ENCODE measurements around the gene TCOF1.

The TCOF1 gene

DNA sequence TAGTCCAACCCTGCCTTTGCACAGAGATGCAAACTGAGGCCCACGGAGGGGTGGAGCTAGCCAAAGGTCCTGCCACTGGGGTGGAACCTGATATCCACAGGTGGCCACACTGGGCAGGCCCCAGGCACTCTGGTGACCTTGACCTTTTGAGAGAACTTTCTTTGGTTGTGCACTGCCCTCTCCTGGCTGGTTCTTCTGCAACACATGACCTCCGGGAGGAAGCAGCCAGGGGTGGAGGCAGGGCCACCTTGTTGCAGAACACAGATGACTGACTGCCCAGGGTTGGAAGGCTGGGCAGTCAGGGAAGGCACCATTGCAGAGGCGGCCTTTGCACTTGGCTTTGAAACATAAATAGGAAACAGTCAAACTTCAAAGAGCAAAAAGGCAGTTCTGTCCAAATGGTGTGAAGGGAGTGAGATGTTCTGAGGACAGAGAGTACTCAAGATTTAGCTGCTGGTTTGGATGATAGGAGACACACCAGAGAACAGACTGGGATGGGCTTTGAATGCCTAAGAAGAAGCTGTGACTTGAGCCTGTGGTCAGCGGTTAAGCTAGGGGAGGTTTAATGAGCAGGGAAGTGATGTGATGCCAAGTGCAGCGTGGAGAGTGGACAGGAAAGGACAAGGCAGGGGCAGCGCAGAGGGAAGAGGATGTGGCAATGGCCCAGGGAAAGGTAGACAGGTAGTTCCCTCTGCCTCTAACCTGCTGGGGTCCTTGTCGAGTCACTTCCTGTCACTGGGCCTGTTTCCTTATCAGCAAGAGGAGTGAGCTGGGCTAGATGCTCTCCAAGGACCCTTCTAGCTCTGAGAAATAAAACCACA is 6.8 kb upstream of the TCOF1 start:
- DNase-seq: peak; percentile 80

DNA sequence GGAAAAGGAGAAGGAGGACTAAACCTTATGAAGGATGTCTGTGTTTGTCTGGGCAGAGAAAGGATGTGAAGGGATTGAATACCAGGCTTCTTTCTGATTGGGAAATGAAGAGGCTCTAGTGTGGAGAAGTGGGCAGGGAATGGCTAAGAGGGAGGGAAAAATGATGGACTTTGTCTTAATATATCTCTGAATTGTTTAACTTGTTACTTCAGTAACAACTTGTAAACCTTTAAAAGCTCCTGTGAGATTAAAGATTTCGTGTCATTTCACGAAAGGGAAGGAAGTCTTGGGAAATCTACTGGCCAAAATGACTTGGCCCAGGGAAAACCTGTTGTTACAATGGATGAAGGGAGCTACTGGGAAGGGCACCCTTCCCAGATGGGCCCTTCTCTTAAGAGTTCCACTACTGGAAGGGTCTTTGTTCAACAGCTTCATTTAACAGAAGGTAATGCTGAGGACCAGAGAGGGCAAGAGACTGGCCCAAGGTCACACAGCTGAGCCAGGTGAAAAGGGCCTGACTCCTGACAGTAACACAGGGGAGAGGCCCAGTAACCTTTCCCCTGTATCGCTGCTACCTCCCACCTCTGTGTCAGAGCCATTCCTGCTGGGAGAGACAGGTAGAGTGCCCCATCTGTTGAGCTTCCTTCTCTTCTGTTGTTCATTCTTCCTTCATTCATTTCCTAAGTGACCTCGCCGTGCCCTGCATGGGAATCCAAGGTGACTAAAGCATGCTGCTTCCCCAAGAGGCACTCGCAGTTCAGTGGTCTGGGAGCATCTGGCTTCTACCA is 5.1 kb upstream of the TCOF1 start:
- peak; percentile 70 for DNase-seq

DNA sequence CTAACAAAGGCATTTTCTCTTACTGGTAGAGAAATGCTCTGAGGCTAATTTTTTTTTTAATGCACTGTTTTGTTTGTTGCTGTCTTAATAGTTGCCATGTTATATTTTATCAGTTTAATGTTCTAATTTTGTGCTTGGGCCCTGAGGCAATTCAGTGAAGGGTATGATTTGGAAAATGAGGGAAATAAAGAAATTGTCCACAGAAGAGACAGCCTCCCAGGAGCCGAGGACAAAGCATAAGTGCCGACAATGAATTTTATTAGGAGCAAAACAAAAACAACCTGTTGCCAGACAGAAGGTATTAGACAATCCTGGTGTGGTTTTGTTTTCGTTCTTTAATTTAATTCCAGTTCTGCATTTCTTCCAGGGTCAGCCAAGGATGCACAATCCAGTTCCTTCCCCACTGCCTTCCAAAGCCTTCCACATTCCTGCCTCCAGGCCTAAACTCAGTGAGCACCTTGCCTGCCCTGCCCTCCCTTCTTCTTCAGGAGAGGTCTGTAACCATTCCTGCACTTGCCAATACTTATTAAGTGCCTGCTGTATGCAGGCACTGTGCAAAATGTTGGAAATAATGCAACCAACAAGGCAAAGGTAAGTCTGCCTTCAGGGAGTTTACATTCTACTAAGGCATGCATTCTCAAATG is 4.3 kb upstream of the TCOF1 start:
- DNase-seq: no peak

DNA sequence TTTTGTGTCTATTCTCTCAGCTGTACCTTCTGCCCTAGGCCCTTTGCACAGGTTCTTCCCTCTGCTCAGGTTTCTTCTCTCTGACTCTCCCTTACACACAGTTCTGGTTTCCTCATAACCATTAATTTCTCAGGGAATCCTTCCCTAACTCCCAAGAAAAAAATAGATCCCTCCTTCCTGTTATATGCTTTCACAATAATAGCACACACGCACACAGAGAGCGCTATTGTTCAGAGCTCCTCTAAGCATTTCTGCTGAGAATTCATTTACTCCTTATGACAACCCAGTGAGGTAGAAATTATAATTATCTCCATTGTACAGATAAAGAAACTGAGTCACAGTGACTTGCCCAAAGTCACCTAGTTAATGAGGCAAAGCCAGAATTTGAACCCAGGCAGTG is 1.7 kb upstream of the TCOF1 start:
- no peak for DNase-seq

DNA sequence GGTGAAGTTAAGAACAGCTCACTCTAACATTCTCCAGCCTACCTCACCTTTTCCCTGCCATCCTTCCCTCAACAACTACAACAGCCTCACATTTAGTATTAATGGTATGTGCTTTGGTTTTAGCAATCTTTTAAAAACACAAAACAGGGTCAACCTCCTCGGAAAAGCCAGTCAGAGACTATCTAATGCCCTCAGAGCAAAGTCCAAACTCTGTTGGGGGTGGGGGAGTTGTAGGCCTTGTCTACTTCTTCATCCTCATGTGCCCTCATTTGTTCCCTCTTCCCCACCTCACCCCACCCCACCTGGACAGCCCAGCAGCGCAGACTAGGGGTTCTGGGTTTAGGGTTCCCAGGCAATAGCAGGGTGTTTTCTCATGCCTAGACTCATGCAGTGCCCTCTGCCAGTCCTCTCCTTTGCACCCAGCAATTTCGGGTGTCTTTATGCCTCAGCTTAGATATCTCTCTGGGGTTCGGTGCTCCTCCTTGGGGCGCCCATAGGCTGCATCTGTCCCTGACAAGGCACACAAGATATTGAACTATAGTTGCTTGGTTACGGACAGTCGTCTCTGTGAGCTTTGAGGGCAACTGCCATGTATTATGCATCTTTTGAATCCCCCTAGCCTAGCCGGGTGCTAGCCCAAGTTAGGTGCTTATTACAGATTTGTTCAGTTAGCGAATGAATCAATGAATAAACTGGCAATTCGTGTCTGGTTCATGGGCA is 762 bp upstream of the TCOF1 start:
- no peak for DNase-seq

DNA sequence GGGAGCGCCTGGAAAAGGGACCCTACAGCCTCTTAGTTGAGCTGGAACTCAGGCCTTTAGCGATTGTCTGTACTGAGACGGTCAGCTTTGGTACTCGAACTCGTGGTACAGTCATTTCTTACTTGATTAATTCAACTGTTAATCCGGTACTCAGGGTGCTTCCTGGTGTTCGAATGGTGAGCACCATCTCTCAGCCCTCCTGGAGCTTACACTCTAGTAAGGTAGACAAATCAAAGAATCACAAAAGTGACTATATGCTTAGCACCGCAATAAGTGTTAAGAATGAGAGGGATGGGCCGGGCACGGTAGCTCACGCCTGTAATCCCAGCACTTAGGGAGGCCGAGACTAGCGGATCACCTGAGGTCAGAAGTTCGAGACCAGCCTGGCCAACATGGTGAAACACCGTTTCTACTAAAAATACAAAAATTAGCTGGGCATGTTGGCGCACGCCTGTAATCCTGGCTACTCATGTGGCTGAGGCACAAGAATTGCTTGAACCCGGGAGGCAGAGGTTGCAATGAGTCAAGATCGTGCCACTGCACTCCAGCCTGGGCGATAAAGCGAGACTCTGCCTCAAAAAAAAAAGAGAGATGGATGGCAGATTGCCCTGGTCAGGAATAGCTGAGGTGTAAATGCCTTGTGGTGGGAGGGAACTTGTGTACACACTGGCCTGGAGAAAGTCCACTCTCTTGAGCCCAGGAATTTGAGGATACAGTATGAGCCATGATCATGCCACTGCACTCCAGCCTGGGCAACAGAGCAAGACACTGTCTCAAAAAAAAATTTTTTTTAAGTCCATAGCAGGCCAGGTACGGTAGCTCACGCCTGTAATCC is 981 bp downstream of the TCOF1 start:
- peak; percentile 69 for DNase-seq

DNA sequence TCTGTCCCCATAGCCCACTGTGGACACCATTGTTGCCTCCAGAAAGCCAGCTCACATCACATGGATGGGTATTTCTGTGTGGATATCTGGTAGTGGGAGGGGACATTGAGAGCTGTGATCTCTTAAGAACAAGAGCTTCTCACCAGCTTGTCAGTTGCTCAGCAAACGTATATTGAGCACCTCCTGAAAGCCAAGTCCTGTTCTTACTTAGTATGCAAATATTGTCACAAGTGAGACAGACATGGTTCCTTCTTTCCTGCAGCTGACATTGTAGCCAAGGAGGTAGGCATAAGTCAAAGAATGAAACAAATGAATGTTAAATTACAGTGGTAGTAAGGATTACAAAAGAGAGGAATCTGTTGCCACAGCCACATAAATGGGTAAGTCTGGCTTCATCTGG is 3.8 kb downstream of the TCOF1 start:
- DNase-seq: no peak

DNA sequence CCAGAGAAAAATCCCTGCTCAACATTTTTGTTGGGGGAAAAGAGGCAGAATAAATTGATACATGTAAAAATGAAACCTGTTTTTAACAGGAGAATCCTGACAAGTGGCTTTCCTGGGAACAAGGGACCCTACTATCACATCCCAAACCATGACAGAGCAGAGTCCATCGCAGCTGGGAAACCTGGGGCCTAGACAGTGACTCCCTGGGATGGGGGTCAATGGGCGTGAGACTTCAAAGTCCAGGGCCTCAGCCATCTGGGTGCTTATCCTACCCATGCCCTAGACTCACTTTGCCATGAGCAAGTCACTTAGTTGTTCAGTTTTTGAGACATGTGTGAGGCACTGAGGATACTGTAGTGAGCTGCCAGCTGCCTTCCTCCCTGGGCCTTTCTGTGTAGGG is 5.7 kb downstream of the TCOF1 start:
- no peak for DNase-seq

DNA sequence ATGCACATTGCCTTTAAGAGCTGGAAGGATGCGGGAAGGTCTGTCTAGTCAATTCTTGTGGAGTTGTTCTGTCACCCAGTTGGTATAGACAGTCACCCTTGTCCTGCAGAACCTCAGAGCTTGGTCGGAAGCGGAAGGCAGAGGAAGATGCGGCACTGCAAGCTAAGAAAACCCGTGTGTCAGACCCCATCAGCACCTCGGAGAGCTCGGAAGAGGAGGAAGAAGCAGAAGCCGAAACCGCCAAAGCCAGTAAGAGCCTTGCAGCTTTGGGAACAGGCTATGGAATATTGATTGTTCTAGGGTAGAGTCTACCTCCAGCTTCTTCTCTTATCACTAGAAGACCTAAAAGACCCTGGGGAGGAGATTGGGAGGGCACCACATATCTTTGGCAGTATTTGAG is 6.5 kb downstream of the TCOF1 start:
- DNase-seq: no peak

DNA sequence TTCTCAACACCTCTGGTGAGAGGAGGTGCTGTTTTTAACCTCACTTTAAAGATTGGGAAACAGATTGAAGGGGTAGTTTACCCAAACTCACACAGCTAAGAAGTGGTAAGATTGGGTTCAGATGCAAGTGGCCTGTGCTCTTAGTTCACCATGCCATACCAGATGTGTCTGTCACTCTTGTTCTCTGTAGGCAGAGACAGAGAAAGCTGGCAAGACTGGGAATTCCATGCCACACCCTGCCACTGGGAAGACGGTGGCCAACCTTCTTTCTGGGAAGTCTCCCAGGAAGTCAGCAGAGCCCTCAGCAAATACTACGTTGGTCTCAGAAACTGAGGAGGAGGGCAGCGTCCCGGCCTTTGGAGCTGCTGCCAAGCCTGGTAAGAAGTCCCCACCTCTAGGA is 11.0 kb downstream of the TCOF1 start:
- DNase-seq: no peak

DNA sequence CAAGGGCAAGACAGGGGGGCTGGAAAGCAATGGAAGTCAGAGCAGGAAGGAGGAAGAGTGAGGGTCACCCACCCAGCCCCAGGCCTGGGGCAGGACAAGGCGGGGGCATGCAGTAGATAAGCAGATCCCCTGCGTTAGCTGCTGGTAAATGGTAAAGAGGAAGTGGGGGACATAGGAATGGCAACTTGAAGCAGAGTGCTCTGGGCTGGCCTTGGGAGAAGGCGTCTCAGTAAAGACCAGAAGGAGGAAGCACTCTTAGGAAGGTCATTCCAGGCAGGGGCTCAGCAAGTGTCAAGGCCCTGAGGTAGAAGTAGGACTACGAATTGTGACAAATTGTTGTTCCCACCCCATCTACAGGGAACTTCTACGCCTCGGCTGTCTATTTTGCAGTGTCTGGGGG is 15.1 kb downstream of the TCOF1 start:
- DNase-seq: no peak

DNA sequence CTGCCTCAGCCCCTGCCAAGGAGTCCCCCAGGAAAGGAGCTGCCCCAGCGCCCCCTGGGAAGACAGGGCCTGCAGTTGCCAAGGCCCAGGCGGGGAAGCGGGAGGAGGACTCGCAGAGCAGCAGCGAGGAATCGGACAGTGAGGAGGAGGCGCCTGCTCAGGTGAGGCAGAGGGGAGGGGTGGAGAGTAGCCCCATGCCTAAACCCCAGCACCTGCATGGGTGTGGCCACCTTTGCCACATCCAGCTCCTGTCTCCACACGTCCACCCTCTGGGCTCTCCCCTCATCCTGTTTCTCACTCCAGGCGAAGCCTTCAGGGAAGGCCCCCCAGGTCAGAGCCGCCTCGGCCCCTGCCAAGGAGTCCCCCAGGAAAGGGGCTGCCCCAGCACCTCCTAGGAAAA is 17.2 kb downstream of the TCOF1 start:
- DNase-seq: no peak

DNA sequence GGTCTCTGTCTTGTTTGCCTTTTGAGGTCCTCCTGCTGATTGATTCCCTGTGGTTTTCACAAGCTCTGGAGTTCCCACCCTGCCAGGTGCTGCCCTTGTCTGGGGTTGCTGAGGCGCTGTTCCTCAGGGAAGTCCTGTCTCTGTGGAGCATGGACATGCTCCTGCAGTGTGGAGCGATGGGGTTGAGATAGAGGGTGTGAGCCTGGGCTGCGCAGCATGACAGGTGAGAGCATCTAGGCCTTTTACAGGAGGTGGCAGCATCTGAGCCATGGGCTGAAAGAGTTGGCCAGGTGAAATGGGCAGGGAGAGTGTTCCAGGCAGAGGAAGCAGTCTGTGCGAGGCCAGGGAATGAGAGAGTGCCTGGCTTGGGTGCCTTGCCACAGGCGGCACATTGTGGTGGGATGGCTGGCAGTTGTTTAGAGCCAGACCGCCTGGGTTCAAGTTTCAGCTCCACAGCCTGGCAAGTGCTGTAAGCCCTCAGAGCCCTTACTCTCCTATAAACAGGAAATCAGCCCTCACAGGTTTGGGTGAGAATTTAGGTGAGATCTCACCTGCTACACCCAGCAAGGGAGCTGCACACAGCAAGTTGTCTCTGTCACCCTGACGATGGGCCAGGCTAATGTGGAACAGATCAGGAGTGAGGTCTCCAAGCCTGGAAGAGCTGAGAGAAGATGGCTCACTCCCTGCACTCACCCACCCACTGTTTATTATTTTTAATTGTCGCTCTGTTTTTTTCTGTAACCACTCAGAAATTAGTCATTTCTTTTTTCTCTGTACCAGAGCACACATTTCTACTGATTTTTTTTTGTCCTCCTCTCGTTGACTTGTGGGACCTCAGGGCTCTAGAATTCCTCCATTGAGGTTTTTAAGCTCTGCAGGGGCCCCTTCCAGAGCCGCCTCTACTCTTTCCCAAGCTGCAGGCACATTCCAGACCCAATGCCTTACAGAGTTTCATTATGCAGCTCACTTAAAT is 19.6 kb downstream of the TCOF1 start:
- DNase-seq: no peak

DNA sequence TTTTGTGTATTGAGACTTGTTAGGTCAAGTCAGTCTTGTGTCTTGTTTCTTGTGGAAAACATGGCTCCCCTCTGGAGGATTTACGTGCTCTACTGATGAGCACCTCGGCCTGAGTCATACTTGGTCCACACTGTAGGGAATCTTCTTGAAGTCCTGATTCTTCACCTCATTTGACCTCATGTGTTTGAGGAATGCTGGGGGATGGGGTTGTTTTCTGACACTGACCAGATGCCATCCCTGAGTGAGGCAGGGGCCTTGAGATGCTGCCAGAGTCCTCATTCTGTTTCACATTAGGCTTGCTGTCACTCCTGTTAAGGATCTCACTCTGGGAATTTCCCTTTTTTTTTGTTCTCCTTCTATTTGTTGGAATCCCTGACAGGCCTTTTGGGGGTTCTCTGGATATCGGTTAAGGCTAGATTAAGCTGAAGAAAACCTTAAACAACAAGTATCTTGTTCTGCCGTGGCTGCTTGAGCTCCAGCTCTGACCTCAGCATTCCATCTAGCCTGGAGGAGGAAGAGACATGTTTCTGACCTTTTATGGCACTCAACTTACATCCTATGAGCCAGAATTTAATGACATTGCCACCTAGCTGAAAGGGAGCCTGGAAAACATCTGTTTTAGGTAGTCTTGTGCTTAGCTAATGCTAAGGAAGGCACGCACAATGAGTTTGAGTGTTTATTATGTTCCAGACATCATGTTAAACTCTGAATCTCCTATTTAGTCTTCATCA is 20.6 kb downstream of the TCOF1 start:
- no peak for DNase-seq

DNA sequence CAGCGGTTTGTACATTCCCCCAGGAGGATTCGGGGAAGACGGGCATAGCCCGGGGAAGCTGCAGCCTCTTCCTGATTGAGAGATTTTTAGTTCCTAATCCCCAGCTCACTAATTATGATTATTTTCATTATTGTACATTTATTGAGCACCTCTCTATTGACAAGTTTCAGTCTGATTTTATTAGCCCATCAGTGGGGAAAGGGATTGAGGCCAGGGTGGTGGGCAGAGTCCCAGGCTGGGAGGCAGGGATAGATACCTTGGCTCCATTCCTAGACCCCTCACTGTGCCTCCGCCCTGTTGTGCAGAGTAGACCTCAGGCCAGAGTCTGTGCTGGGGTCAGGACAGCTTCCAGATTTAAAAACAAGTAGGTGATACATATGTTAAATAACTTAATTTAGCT is 27.2 kb downstream of the TCOF1 start:
- no peak for DNase-seq

DNA sequence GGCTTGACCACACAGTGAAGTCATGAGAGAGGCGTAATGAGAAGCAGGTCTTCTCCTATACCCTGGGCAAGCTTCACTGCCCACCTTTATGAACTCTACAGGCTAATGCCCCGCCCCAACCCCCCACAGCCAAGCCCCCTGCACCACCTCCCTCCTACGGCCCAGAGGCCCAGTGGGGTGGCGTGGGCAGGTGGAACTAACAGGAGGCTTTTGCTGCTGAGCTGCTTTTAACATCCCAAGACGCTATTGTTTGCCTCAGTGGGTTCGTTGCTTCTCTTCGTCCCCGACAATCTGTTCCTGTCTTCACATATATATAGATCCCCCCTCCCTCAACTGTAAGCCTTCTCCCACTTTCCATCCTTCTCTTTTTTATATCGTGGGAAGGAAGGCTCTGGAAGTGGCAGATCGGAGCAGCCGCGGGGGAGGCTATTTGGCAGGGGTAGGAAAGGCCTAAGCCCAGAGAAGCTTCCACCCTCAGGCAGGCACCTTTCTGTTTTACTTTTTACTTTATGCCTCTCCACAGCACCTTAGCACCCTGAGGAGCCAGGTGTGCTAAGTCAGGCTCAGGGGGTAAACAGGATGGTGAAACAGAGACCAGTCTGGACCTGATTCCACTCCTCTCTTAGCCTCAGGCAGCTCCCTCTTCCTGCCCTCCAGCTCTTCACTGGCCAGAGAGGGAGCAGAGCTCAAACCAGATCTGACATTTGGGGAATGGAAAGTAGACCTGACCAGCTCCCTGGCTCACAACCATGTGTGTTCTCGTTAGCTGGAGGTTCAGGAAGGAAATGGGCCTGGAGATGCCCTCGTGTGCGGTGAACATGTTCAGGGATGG is 28.7 kb downstream of the TCOF1 start:
- no peak for DNase-seq

DNA sequence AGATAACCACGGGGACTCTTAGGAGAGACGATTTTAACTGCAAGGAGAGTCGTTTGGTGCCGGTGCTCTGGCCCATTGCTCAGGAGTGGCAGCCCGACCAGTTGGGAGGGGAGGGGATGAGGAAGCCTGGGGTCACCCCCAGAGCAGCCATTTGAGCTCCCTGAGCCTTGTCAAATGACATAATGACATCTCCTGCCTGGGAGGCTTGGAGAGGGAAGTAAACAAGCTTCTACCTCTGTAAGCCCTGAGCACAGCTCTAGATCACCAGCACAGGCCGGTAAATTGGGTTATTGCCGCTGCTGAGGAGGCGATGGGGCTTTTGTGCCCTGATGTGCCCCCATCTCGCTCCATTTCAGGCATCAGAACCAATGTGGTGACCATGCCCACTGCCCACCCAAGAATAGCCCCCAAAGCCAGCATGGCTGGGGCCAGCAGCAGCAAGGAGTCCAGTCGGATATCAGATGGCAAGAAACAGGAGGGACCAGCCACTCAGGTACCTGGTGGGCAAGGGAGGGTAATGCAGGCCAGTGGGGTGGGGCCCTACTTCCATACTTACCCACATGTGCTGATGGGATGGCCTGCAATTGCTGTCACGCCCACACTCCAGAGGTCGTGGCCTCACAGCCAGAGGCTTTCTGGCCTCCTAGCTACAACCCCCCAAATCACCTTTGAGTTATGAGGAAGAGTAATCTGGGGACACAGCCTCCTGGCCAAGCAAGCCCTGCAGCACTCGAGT is 32.2 kb downstream of the TCOF1 start:
- DNase-seq: no peak

DNA sequence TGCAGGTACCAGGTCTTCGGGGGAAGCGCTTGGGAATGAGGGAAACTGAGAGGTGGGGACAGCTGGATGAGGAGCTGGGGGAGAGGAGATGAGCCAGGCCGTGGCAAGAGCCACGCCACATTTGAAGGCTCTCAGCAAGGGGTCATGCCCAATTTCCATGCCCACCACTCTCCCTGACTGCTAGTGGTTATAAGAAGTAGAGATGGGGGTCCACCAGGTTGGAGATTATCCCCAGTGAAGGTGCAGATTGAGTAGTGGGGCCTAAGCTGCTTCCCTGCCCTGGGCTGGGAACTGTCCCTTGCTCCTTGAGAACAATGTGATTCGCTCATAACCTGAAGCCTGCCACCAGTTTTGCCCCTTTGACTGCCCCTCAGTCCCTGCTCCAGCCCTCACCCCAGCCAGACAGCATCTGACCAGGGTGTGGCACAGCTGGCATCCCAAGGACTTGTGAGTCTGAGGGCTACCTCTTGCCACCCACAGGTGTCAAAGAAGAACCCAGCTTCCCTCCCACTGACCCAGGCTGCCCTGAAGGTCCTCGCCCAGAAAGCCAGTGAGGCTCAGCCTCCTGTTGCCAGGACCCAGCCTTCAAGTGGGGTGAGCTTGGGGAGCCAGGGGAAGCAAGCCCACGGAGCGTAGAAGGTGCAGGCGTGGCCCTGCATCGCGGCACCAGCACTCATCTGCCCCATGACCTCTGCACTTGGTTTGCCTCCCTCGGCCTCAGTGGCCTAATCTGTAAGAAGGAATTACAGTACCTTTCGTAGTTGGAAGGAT is 33.8 kb downstream of the TCOF1 start:
- DNase-seq: no peak
